ENCODE data around the gene POMT2. TPM values are rescaled to one million over a fixed set of nuclear protein-coding genes. Genes with fewer than 3 reads are reported as not detected.

POMT2 gene
- total and polyA plus RNA-seq, 2 donors (not counting 3 experiments of a cell fraction or from before 2014, with no cell fraction given) = 19.5 to 48.2 TPM

- Histone ChIP-seq H3K4me3 (replicated peaks in 1 of 3; ENCODE audit: insufficient read depth in 1 of 3, low read depth in 1 of 3, low read length in 3 of 3) (no peak overlapping the region), H3K9me1 (replicated peaks; ENCODE audit: control insufficient read depth, extremely low read depth, insufficient read depth, low read length) (no peaks in the 10 kb centered on the region), H3K36me3 (ENCODE audit: control insufficient read depth in 2 of 2, extremely low read depth in 1 of 2, insufficient read depth in 2 of 2, low read length in 2 of 2) (no peaks in the 10 kb centered on the region), H3K27me3 (ENCODE audit: control insufficient read depth in 2 of 2, insufficient read depth in 2 of 2, low read length in 2 of 2) (peaks cover 27 to 28% of the 10 kb centered on the region in 2 experiments), H3K4me1 (ENCODE audit: control insufficient read depth, extremely low read depth, insufficient read depth, low read length) (no peaks in the 10 kb centered on the region), H3K79me2 (ENCODE audit: control insufficient read depth, insufficient read depth, low read length) (no peaks in the 10 kb centered on the region), H3K27ac (ENCODE audit: insufficient read depth, low read depth, low read length) (no peak overlapping the region), H3K4me2 (ENCODE audit: insufficient read depth, low read length) (no peak overlapping the region), H4K20me1 (replicated peaks; ENCODE audit: control insufficient read depth, extremely low read depth, insufficient read depth, low read length) (no peaks in the 10 kb centered on the region), H3K9ac (replicated peaks; ENCODE audit: extremely low read depth, insufficient read depth, low read length) (no peak overlapping the region), H2AFZ (ENCODE audit: low read depth, low read length) (no peak overlapping the region), H3K9me3 (replicated peaks; ENCODE audit: control insufficient read depth, insufficient read depth, low read length) (no peaks in the 10 kb centered on the region)
- DNase-seq (ENCODE audit: low read depth, low spot score) = no peak
- dilution Hi-C loops (cut with MboI; ENCODE audit: extremely low pct_ligation_motif_present, low sequenced_read_pairs) = no loop called here
- TF ChIP-seq FOS (IDR thresholded peaks at IDR 0.05; ENCODE audit: borderline replicate concordance, insufficient read depth, low read length) (no peak), EZH2 (IDR thresholded peaks at IDR 0.05; ENCODE audit: borderline replicate concordance, low read depth, low read length, severe bottlenecking) (no peak), POLR2AphosphoS5 (IDR thresholded peaks at IDR 0.05; ENCODE audit: insufficient read depth, low read depth, low read length) (no peak)
- no peak for FAIRE-seq
- BruUV-seq (replicated peaks) = no TSS peak
- intact Hi-C loops (cut with micrococcal nuclease) = no loop called here
- CTCF ChIA-PET = interaction anchor here (1.5 kb wide), 1 partner anchor 44 kb away, joined by 4 read pairs; no protein-coding TSS in a partner anchor
- POLR2A ChIA-PET = no interaction called here
Observed at GRCh38 chr14:77272261-77272660, 48.4 kb downstream of the POMT2 start.

GRCh38 chr14:77271113-77271710 is 49.5 kb downstream of the POMT2 start, which contains the start of gene NGB:
Gene NGB (minus strand): TSS chr14:77271206. CDS start chr14:77270937, 269 bp downstream.
- Histone ChIP-seq H3K79me2 (ENCODE audit: control insufficient read depth, insufficient read depth, low read length) (no peaks in the 10 kb centered on the region), H3K9me1 (replicated peaks; ENCODE audit: control insufficient read depth, extremely low read depth, insufficient read depth, low read length) (no peaks in the 10 kb centered on the region), H3K36me3 (ENCODE audit: control insufficient read depth in 2 of 2, extremely low read depth in 1 of 2, insufficient read depth in 2 of 2, low read length in 2 of 2) (no peaks in the 10 kb centered on the region), H3K4me1 (ENCODE audit: control insufficient read depth, extremely low read depth, insufficient read depth, low read length) (no peaks in the 10 kb centered on the region), H3K4me2 (ENCODE audit: insufficient read depth, low read length) (no peak within 1 kb of the TSS), H3K9ac (replicated peaks; ENCODE audit: extremely low read depth, insufficient read depth, low read length) (no peak within 1 kb of the TSS), H3K27me3 (ENCODE audit: control insufficient read depth in 2 of 2, insufficient read depth in 2 of 2, low read length in 2 of 2) (peaks cover 27 to 30% of the 10 kb centered on the region in 2 experiments), H2AFZ (ENCODE audit: low read depth, low read length) (no peak within 1 kb of the TSS), H3K27ac (ENCODE audit: insufficient read depth, low read depth, low read length) (no peak within 1 kb of the TSS), H3K4me3 (replicated peaks in 1 of 3; ENCODE audit: insufficient read depth in 1 of 3, low read depth in 1 of 3, low read length in 3 of 3) (no peak within 1 kb of the TSS), H4K20me1 (replicated peaks; ENCODE audit: control insufficient read depth, extremely low read depth, insufficient read depth, low read length) (no peaks in the 10 kb centered on the region), H3K9me3 (replicated peaks; ENCODE audit: control insufficient read depth, insufficient read depth, low read length) (no peaks in the 10 kb centered on the region)
- DNase-seq (ENCODE audit: low read depth, low spot score) (no peak), FAIRE-seq (no peak)
- TF ChIP-seq EZH2 (IDR thresholded peaks at IDR 0.05; ENCODE audit: borderline replicate concordance, low read depth, low read length, severe bottlenecking) = no peak
- intact Hi-C loops (cut with micrococcal nuclease) (no loop called here), dilution Hi-C loops (cut with MboI; ENCODE audit: extremely low pct_ligation_motif_present, low sequenced_read_pairs) (no loop called here)
- no TSS peak for BruUV-seq (replicated peaks)
- POLR2A ChIA-PET = no interaction called here
- CTCF ChIA-PET = no interaction called here
